Left hindlimb (tissue), 1 donor: Measurements from ENCODE around the gene NOD1.
"Not testable (repeated sequence)": the region's sequence is repeated elsewhere in the genome, so short reads cannot be mapped to it uniquely, and the experiment has no call there.

ENCODE experiments used
- DNase-seq: peaks from one replicate; pipeline ENCODE4 v3.0.0-alpha.2; 2018

Gene NOD1

DNA sequence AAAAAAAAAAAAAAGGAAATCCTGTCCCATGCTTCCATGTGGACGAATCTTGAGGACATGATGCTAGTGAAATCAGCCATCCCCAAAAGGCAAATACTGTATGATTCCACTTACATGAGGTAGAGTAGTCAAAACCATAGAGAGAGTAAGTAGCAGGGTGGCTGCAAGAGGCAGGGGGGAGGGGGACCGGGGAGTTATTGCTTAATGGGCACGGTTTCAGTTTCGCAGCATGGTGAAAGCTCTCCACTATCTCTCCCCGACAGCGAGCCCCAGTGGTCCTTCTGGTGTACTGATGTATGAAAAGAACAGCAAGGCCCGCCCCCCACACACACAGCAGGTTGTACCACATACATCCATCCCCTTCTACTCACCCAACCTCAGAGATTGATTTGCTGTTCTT lies 32.8 kb downstream of the NOD1 start:
- DNase-seq: no peak

DNA sequence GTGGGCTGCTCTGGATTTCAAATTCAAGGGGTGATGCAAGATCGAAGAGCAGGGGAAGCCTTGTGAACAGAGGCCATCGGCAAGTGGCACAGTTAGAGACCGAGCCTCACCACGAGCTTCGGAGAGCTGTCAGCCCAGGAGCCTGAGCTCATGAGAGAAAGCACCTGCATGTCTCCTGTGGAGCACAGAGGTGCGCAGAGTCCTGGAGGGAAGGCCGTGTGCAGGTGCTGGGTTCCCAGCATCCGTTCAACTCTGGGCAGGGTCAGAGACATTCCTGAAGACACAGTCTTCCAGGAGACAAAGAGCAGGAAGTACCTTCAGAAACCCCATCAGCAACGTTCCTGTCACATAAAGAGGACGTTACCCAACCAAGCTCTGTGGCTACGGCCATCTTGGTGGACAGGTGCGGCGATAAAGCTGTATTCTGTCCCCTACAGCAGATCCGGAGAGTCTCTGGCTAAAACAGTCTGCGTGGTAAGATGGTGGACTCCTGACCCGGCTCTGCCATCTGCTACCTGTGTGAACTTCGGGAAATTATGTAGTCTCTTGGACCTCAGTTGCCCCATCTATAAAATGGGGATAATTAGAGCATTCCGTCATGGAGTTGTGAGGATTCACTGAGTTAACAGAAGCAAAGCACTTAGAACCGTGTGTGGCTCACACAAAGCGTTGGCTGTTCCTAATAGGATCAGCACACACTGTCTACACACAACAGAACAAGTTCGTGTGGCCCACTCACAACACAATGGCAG lies 40.6 kb downstream of the NOD1 start:
- DNase-seq: no peak

DNA sequence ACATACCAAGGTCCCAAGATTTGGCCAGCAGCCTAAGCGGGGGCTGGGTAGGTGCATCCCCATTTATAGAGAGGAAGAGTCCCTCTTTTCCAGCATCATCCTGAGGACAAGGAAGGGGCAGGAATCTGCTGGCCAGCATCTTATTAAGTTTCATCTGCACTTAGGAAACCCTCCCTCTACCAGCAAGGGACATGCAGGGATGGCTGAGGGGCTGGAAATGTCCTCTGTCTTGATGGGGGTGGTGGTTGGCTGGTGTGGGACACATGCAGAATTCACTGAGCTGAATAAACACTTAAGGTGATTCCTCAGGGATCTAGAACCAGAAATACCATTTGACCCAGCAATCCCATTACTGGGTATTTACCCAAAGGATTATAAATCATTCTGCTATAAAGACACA lies 42.1 kb downstream of the NOD1 start:
- no peak for DNase-seq

DNA sequence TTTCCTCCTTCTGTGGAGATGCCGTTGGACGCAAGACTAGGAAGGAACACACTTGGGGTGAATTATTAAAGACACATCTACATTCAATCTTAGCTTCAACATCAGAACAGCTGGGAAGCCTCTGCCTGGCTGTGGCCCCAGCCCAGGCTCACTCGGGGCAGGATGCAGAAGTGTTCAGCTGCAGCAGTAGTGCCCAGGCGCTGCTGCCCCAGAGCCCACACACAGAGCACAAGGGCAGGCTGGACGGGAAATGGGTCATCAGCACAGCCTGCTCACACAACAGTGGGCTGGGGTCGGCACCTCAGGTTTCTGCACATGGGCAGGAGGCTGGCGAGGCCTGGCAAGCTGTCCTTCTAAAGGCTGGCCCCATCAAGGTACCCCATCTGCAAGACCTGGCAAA lies 42.5 kb downstream of the NOD1 start:
- DNase-seq: no peak

DNA sequence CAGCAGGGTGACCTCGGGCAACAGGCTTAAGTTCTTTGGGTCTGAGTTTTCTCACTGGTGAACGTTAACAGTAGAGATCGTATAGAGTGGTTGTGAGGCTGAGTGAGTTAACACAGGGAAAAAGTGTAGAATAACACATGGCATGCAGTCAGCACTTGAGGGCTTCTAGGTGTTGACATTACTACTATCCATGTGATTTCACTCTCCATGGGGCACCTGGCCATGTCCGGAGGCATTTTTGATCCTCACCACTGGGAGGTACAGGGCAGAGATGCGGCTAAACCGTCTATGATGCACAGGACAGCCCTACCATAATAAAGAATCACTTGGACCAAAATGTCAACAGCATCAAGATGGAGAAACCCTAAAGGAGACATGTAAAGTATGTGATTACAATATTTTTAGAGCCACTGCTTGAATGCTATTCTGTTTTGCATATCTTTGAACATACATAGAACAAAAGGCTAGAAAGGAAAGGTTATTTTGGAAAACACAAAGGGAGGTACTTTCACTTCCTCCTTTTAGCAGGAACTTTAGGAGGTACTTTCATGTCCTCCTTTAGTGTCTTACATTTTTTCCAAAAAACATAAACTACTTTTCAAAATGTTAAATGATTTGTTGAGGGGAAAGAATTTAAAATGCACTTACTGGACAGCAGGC lies 44.3 kb downstream of the NOD1 start:
- DNase-seq: no peak

DNA sequence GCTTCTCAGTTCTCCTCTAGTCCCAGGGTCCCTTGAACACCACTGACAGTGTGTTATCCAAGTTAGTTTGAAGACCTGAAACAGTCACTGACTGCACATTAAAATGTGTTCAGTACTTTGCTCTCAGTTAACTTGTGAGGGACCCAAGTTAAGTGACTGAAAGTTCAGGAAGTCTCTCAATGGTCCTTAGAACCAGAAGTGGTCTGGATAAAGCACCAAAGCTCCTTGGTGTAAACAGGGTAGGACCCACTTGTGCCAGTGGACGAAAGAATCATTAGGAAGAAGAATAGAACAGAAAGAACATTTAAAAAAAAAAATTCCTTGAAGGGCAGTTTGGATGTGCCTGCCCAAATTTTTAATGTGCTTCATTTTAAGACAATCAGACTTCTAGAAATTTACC lies 45.1 kb downstream of the NOD1 start:
- DNase-seq: no peak

DNA sequence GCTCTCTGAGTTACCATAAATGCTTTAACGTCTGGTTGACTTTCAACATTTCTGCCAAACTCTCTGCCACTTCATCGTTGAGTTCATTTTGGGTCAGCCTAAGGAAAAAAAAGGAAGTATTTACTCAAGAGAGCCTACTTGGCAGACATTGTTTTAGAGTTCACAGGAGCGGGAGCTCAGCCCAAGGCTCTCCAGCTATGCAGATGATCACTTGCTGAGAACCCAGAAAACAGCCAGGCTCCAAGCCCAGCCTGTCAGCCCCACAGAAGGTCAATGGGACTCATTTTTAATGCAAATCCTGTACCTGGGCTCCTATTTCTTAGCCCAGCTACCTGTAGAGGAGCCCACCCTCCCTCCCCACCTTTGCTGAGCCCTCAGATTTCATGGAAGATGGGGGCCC lies 45.5 kb downstream of the NOD1 start:
- no peak for DNase-seq

DNA sequence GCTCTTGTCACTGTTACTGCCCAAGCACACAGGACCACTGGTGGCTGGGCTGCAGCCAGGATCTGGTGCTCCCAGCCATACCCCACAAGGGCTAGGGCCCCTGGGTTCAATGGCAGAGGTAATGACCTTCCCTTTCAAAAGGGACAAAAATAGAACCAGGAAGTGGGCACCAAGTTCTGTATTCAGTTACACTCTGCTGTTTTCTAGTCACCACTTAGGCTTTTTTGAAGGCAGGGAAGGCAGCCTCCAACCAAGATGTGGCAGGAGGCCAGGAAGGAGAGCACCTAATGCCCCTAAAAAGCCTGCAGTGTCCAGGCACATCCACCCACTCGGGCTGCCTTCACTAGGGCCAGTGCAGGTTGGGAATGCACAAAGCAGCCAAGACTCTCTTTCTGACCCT lies 47.8 kb downstream of the NOD1 start:
- no peak for DNase-seq

DNA sequence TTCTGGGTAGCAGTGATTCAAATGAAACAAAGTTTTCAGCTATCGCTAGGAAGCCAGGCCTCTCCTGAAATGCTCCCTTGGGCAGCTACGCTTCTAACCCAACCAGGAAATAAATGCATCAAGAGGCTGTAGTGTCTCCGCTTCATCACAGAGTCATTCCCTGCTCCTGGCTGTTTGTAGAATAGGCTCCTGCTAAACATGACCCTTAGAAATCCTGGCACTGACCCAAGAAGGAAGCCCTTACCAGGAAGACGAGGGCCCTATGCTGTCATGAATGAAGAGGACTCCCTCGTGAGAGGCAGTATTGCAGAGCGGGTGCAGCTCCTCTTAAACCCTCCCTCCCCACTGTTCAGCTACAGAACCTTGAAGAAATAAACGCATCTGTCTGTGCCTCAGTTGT lies 48.3 kb downstream of the NOD1 start:
- DNase-seq: no peak

DNA sequence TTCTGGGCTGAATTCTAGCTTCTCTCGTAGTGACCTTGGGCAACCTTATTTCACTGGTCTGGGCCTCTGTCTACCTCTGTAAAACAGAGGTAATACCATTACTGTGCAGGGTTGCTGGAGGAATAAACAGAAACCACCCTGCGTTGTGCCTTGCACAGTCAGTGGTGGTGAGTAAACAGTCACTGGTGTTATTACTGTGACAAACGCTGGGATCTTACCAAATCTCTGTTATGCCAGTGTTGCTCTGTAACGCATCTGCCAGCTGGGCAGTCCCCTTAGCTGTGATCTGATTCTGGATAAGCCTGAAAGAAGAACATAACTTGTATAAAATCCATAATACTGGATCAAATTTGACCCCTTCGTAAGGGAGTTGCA lies 49.4 kb downstream of the NOD1 start:
- DNase-seq: no peak

DNA sequence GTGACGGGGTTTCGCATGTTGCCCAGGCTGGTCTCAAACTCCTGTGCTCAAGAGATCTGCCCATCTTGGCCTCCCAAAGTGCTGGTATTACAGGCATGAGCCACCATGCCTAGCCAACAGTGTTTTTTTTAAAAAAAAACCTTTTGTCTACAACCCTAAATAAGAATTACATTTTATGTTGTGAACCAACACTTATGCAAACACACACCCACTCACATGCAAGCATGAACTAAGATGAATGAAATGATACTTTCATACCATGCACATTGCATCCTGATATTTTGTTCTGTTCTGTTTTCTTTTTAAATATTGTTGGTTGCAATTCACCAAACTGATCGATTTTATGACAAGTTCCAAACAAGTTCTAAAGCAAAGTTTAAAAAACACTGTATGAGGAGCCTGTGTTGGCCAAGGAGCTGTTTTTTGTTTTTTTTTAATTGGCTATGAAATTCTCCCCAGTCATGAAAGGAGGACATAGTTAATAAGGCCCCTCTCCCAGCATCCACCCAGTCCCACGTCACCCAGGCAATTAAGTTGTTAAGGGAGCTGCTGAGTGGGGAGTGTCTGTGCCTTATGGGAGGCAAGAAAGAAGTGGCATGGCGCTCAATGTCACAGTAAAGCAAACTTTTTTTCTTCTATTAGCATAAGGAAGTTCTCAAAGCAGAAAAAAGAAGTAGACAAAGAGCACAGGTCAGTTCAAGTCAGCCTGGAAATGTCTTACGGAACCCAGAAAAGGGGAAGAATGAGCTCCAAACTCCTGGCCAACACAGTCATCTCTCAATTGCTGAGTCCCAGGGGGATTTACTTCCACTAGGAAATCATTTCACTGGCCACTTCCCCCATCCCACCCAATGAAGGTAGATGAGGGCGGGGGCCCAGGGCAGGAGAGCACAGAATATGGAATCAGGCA lies 50.1 kb downstream of the NOD1 start:
- no peak for DNase-seq

DNA sequence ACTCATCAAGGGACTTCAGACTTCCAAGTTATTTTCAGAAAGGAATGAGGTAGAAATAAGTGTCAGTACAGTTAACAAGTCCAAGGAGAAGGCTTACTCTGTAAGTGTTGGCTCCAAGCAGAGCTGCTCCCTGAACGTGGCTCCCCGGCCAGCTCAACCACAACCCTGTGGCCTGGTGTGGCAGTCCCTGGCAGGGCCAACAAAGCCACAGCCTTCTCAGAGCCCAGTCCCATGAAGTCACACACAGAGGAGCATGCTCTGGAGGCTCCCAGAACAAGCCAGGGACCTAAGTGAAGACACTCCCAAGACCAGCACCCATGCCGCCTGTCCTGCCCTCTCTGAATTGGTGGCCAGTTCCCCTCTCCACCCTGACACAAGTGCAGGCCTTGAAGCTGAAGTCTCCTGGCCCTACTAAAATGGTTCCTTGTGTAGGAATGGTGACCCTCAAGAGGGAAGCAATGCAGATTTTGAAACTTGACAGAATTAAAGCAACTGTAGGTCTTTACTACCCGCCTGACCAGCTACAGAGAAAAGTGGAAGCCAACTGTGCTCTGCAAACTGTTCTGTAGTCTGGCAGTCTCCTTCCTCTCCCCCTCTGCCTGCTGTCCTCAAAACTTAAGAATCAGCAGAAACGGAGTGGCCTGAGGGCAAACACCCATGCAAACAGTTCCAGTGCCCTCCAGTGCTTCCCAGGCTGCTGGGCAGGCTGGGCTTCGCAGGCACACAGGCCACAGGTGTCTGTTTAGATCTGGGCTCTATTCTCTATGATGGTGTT lies 51.1 kb downstream of the NOD1 start:
- no peak for DNase-seq

DNA sequence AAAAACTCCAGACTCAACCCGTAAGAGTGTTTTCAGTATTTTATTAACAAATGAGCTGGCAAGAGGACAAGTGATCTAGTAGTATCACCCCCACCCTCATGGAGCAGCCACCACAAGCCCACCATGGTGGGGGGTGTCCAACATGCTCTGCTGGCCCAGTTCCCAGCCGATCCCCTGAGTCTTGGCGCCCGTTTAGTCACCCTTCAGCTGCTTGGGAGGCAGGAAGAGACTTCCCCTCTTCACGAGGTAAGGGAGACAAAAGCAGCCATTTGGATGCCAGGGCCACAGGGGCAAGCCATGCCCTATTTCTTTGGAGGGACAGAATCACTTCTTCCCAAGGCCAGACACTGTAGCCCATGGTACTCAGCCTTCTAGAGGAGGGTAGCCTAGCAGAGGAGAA lies 54.1 kb downstream of the NOD1 start:
- DNase-seq: no peak

DNA sequence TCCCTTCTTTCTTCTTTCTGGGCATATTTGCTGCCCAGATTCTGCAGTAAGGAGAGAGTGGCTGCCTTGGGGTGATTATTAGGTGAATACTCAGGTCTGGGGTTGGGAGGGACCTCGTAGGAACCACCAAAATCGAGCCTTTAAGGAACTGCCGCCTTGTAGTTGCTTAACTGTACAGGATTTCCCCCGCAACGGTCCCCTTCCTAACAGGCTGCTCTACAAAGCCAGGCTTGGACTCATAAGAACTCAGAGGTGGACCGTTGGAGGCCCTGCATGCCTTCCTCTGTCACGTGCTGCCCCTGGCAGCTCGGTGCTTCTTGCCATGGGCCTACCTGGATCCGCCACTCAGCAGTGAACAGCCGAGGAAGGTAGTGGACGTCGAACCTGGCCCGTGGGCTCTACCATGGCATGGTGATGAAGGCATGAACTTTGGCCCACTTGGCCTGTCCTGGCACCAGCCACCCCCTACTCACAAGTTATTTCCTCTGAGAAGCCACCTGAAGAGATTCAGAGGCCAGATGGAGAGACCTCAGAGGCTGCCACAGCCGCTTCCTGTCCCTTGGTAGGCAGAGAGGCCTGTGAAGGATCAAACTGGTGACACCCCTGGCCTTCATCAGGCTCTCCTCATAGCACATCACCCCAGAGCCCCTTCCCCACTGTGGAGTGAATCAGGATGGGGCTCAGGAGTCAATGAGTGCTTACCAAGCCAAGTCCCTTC lies 54.6 kb downstream of the NOD1 start:
- DNase-seq: no peak

DNA sequence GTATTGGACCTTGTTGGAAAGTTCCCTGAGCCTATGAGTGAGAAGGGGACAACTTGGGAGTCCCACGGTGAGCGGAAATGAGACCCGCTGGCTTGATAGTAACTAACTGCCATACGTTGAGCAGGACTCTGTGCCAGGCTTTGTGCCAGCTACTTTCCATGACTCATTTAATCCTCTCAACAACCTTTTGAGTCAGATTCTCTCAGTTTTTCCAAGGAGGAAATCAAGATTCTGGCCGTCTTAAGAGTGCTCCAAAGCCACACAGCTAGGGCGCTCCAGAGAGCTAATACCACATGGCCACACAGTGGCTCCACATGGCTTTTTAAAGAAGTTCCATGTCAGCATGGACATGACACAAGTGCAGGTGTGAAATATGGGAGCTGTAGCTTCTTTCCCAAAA lies 55.7 kb downstream of the NOD1 start:
- peak; percentile 31 for DNase-seq

DNA sequence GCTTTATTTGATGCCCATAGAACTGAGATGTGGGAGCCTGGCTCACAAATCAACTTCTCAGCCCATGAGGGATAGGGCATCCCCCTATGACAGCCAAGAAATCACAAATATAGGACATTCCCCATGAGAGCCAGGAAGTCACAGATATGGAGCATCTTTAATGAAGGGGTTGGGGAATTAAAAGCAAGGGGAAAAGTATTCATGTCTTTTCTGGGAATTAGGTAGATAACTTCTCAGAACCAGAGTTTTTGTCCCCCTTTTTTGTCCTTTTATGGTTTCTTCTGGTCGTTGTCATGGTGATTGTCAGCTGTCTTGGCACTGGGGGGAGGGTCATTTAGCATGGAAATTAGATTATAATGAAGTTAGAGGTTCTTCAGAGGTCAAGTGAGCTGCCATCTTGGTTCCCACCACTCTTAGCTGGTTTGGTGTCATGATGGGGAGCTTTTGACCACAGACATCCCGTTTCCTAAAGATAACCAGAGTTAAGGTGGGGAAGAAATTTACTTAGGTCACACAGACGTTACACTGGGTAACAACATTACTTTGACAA lies 56.9 kb downstream of the NOD1 start:
- no peak for DNase-seq

DNA sequence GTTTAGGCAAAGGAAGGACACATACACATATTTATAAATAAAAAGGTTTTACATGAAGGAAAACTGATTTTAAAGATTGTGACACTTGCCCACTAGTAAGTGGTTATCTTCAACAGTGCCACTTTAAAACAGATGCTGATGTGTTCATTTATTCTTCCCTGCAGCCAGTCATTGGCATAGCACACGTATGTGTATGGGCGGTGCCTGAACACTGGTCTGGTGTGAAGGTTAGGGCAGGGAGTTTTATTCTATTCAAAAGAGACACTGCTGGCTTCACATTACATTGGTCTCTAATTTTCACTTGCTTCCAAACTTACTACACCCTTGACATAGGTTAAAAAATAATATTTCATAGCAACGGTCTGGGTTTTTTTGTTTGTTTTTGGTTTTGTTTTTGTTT lies 57.9 kb downstream of the NOD1 start:
- DNase-seq: no peak

DNA sequence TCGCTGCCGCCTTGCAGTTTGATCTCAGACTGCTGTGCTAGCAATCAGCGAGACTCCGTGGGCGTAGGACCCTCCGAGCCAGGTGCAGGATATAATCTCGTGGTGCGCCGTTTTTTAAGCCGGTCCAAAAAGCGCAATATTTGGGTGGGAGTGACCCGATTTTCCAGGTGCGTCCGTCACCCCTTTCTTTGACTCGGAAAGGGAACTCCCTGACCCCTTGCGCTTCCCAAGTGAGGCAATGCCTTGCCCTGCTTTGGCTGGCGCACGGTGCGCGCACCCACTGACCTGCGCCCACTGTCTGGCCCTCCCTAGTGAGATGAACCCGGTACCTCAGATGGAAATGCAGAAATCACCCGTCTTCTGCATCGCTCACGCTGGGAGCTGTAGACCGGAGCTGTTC lies 58.5 kb downstream of the NOD1 start:
- DNase-seq: not testable (repeated sequence)

DNA sequence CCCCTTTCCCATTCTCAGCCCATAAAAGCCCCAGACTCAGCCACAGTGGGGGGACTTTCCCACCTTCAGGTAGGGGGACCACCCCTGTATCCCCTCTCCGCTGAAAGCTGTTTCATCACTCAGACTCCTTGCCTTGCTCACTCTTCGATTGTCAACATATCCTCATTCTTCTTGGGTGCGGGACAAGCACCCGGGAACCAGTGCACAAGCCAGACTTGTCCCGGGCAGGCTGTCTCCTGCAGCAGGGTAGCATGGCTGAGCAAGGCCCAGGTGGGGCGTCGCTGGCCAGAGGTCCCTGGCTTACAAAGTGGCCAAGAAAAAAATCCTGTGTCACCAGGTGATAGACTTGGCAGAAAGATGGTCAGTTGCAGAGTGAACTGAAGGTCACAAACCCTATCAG lies 64.7 kb downstream of the NOD1 start:
- DNase-seq: no peak

DNA sequence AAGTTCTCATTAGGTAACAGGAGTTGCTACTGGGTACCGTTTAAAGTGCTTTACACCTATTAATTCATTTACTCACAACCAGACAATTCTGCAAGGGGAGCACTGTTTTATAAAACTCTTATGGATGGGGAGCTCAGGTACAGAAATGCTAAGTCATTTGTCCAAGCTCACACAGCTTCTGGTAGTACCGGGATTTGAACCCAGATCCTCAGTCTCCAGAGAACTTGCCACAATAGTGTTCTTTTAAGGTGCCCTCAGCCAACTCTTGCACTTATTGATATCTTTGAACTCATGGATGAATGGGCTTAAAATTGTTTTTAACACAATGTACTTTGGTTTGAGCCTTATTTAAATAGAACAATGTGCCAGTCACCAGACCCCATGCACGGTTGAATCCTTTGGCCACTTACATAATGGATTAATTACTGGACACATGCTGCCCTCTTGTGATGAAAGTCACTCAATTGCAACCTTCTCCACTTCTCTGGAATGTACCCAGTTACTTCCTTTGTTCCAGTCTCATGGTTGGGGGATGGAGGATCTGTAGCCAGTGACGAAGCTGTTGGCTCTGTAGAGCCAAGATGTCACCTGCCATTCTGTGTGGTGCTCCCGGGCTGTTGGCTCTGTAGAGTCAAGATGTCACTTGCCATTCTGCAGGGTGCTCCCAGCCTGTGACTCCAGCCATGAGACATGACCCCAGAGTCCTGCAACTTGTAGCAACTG lies 65.6 kb downstream of the NOD1 start:
- DNase-seq: no peak

DNA sequence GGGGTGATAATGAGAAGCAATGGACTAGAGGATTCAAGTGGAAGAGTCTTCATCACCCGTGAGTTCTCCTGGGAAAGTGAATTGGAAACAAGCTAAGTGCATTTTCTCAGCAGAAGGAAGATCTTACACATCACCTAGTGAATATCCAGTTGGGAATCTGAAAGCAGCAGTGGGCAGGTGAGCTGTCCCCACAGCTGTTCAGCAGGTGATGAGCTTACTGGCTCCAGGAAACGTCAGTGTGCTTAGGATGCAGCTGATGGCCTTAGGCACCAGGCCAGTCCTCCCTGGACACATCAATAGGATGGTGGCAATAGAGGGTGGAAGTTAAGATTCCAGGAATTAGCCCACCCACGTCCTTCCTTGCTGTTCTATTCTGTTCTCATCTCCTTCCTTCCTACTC lies 66.7 kb downstream of the NOD1 start:
- DNase-seq: no peak
